ENCODE data around the gene PRUNE2.

PRUNE2 gene

DNA sequence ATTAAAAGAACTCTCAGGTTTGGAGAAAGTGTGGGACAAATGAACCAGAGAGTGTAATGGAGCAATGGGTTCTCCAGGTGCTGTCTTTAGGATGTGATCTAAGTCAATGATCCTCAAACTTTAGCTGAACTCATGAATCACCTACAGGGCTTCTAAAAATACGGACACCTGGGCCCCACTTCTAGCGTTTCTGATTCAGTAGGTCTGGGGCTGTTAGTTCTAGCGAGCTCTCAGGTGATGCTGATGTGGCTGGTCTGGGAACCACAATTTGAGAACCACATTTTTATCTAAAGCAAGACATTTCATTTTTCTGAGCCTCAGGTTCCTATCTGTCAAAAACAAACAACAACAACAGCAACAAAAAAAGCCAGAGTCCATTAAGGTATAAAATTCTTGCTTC, 176.8 kb downstream of the PRUNE2 start:
- WGBS (ENCODE audit: extremely low coverage, insufficient coverage, low lambda C conversion rate) = no CpG with 5 or more reads among the region's 3 CpGs
- Histone ChIP-seq H3K27me3 (ENCODE audit: insufficient read depth, low read length, poor library complexity) (no peaks in the 10 kb centered on the region), H3K4ac (ENCODE audit: low read depth, low read length) (no peak overlapping the region), H2AK5ac (ENCODE audit: low read length) (no peak overlapping the region), H4K5ac (ENCODE audit: low read length) (no peak overlapping the region), H3K18ac (ENCODE audit: low read length) (no peak overlapping the region), H3K4me1 (ENCODE audit: control insufficient read depth, low read depth, low read length) (no peaks in the 10 kb centered on the region), H3K79me2 (ENCODE audit: control insufficient read depth, insufficient read depth, low read length) (no peaks in the 10 kb centered on the region), H2BK5ac (ENCODE audit: low read length) (no peak overlapping the region), H3K9ac (ENCODE audit: low read length) (no peak overlapping the region), H3K27ac (ENCODE audit: low read depth, low read length) (no peak overlapping the region), H4K8ac (ENCODE audit: low read depth, low read length) (no peak overlapping the region), H2BK15ac (replicated peaks; ENCODE audit: low read depth) (no peak overlapping the region), H3K36me3 (ENCODE audit: control insufficient read depth, insufficient read depth, low read length) (no peaks in the 10 kb centered on the region), H3K4me2 (ENCODE audit: low read length) (no peak overlapping the region), H3K56ac (ENCODE audit: low read length) (no peak overlapping the region), H2BK120ac (ENCODE audit: low read depth, low read length) (no peak overlapping the region), H3K79me1 (ENCODE audit: low read length) (no peaks in the 10 kb centered on the region), H3K23ac (ENCODE audit: low read length) (no peak overlapping the region), H3K4me3 (ENCODE audit: low read length) (no peak overlapping the region)
- DNase-seq = no peak

GRCh38 chr9:76725885-76726284, 180.0 kb downstream of the PRUNE2 start:
- Histone ChIP-seq H3K36me3 (ENCODE audit: control insufficient read depth, insufficient read depth, low read length) (no peaks in the 10 kb centered on the region), H4K5ac (ENCODE audit: low read length) (no peak overlapping the region), H3K79me2 (ENCODE audit: control insufficient read depth, insufficient read depth, low read length) (no peaks in the 10 kb centered on the region), H3K4me1 (ENCODE audit: control insufficient read depth, low read depth, low read length) (no peaks in the 10 kb centered on the region), H3K9ac (ENCODE audit: low read length) (no peak overlapping the region), H2BK5ac (ENCODE audit: low read length) (no peak overlapping the region), H2AK5ac (ENCODE audit: low read length) (no peak overlapping the region), H3K23ac (ENCODE audit: low read length) (no peak overlapping the region), H3K4ac (ENCODE audit: low read depth, low read length) (no peak overlapping the region), H3K56ac (ENCODE audit: low read length) (no peak overlapping the region), H3K27me3 (ENCODE audit: insufficient read depth, low read length, poor library complexity) (no peaks in the 10 kb centered on the region), H2BK15ac (replicated peaks; ENCODE audit: low read depth) (no peak overlapping the region), H3K27ac (ENCODE audit: low read depth, low read length) (no peak overlapping the region), H3K18ac (ENCODE audit: low read length) (no peak overlapping the region), H3K79me1 (ENCODE audit: low read length) (no peaks in the 10 kb centered on the region), H4K8ac (ENCODE audit: low read depth, low read length) (no peak overlapping the region), H3K4me2 (ENCODE audit: low read length) (no peak overlapping the region), H3K4me3 (ENCODE audit: low read length) (no peak overlapping the region), H2BK120ac (ENCODE audit: low read depth, low read length) (no peak overlapping the region)
- no peak for DNase-seq
- no CpG with 5 or more reads among the region's 6 CpGs for WGBS (ENCODE audit: extremely low coverage, insufficient coverage, low lambda C conversion rate)

DNA sequence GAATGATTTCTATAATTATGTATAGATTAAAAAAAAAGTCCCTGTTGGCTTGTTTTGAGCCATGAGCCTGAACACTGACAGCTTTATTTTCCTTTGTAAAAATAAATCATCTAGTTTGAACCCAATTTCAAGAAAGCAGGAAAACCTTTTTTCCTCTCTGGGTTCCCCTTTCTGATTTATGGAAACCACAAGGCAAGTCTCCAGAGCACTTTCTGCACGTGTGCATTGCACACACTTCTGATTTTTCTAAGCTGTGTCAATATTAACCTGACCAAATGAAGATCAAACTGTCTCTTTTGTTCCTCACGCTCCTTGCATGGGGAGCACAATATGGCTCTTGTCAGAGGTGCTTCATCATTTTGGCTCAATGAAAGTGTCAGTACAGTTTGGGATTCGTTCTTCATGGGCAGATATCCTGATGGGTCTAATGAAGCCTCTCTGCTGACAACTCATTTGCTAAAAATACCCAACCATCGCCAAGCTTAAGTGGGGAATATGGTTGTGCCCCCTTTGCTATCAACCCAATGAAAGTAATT, 180.8 kb downstream of the PRUNE2 start:
- Histone ChIP-seq H3K9ac (ENCODE audit: low read length) (no peak overlapping the region), H3K23ac (ENCODE audit: low read length) (no peak overlapping the region), H3K36me3 (ENCODE audit: control insufficient read depth, insufficient read depth, low read length) (no peaks in the 10 kb centered on the region), H3K4me2 (ENCODE audit: low read length) (no peak overlapping the region), H2BK15ac (replicated peaks; ENCODE audit: low read depth) (no peak overlapping the region), H4K5ac (ENCODE audit: low read length) (no peak overlapping the region), H3K4me1 (ENCODE audit: control insufficient read depth, low read depth, low read length) (no peaks in the 10 kb centered on the region), H4K8ac (ENCODE audit: low read depth, low read length) (no peak overlapping the region), H3K56ac (ENCODE audit: low read length) (no peak overlapping the region), H3K27ac (ENCODE audit: low read depth, low read length) (no peak overlapping the region), H3K27me3 (ENCODE audit: insufficient read depth, low read length, poor library complexity) (no peaks in the 10 kb centered on the region), H2BK5ac (ENCODE audit: low read length) (no peak overlapping the region), H3K18ac (ENCODE audit: low read length) (no peak overlapping the region), H3K4me3 (ENCODE audit: low read length) (no peak overlapping the region), H2BK120ac (ENCODE audit: low read depth, low read length) (no peak overlapping the region), H3K4ac (ENCODE audit: low read depth, low read length) (no peak overlapping the region), H2AK5ac (ENCODE audit: low read length) (no peak overlapping the region), H3K79me2 (ENCODE audit: control insufficient read depth, insufficient read depth, low read length) (no peaks in the 10 kb centered on the region), H3K79me1 (ENCODE audit: low read length) (no peaks in the 10 kb centered on the region)
- WGBS (ENCODE audit: extremely low coverage, insufficient coverage, low lambda C conversion rate) = no CpG with 5 or more reads among the region's 4 CpGs
- DNase-seq = no peak

- Histone ChIP-seq H2AK5ac (ENCODE audit: low read length) (no peak overlapping the region), H4K8ac (ENCODE audit: low read depth, low read length) (no peak overlapping the region), H3K79me2 (ENCODE audit: control insufficient read depth, insufficient read depth, low read length) (no peaks in the 10 kb centered on the region), H3K9ac (ENCODE audit: low read length) (no peak overlapping the region), H3K4me1 (ENCODE audit: control insufficient read depth, low read depth, low read length) (peaks cover 2% of the 10 kb centered on the region), H3K56ac (ENCODE audit: low read length) (no peak overlapping the region), H3K18ac (ENCODE audit: low read length) (no peak overlapping the region), H2BK15ac (replicated peaks; ENCODE audit: low read depth) (no peak overlapping the region), H3K36me3 (ENCODE audit: control insufficient read depth, insufficient read depth, low read length) (no peaks in the 10 kb centered on the region), H2BK5ac (ENCODE audit: low read length) (no peak overlapping the region), H3K4me2 (ENCODE audit: low read length) (no peak overlapping the region), H2BK120ac (ENCODE audit: low read depth, low read length) (no peak overlapping the region), H3K27me3 (ENCODE audit: insufficient read depth, low read length, poor library complexity) (no peaks in the 10 kb centered on the region), H3K79me1 (ENCODE audit: low read length) (no peaks in the 10 kb centered on the region), H3K23ac (ENCODE audit: low read length) (no peak overlapping the region), H4K5ac (ENCODE audit: low read length) (no peak overlapping the region), H3K4me3 (ENCODE audit: low read length) (no peak overlapping the region), H3K4ac (ENCODE audit: low read depth, low read length) (no peak overlapping the region), H3K27ac (ENCODE audit: low read depth, low read length) (no peak overlapping the region)
- DNase-seq = no peak
- WGBS (ENCODE audit: extremely low coverage, insufficient coverage, low lambda C conversion rate) = no CpG with 5 or more reads among the region's 3 CpGs
Observed at GRCh38 chr9:76720245-76720644, 185.7 kb downstream of the PRUNE2 start.

GRCh38 chr9:76718166-76718565, 187.7 kb downstream of the PRUNE2 start:
- Histone ChIP-seq H3K79me1 (ENCODE audit: low read length) (no peaks in the 10 kb centered on the region), H3K4ac (ENCODE audit: low read depth, low read length) (no peak overlapping the region), H3K27me3 (ENCODE audit: insufficient read depth, low read length, poor library complexity) (no peaks in the 10 kb centered on the region), H3K4me1 (ENCODE audit: control insufficient read depth, low read depth, low read length) (peaks cover 2% of the 10 kb centered on the region), H4K5ac (ENCODE audit: low read length) (no peak overlapping the region), H2BK5ac (ENCODE audit: low read length) (no peak overlapping the region), H2AK5ac (ENCODE audit: low read length) (no peak overlapping the region), H3K4me2 (ENCODE audit: low read length) (no peak overlapping the region), H3K79me2 (ENCODE audit: control insufficient read depth, insufficient read depth, low read length) (no peaks in the 10 kb centered on the region), H3K9ac (ENCODE audit: low read length) (no peak overlapping the region), H4K8ac (ENCODE audit: low read depth, low read length) (no peak overlapping the region), H3K36me3 (ENCODE audit: control insufficient read depth, insufficient read depth, low read length) (no peaks in the 10 kb centered on the region), H3K27ac (ENCODE audit: low read depth, low read length) (no peak overlapping the region), H2BK120ac (ENCODE audit: low read depth, low read length) (no peak overlapping the region), H3K18ac (ENCODE audit: low read length) (no peak overlapping the region), H3K23ac (ENCODE audit: low read length) (no peak overlapping the region), H2BK15ac (replicated peaks; ENCODE audit: low read depth) (no peak overlapping the region), H3K56ac (ENCODE audit: low read length) (no peak overlapping the region), H3K4me3 (ENCODE audit: low read length) (no peak overlapping the region)
- DNase-seq = peak; percentile 74
- WGBS (ENCODE audit: extremely low coverage, insufficient coverage, low lambda C conversion rate) = no CpG with 5 or more reads among the region's 4 CpGs

DNA sequence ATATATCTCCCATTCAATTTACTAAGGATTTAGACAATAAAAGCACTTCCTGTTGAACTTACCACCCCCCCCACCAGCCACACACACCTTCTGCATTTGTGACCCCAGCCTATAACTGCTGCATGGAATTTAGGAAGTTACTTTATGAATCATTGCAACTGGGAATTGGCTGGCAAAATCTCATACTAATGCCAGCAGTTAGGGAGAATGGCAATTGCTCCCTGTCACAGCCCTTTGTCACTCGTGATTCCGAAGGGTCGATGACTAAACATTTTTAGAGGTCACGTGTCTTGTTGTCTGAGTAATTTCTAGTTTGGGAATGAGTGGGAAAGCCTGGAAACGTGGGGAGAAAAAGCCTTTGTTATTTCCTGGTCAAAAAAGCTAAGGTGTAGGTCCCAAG, 188.3 kb downstream of the PRUNE2 start:
- no peaks in the 10 kb centered on the region for H3K79me1 ChIP-seq (ENCODE audit: low read length)
- H3K27me3 ChIP-seq (ENCODE audit: insufficient read depth, low read length, poor library complexity) = no peaks in the 10 kb centered on the region
- no peak overlapping the region for H2AK5ac ChIP-seq (ENCODE audit: low read length)
- H3K4me3 ChIP-seq (ENCODE audit: low read length) = no peak overlapping the region
- no CpG with 5 or more reads among the region's 5 CpGs for WGBS (ENCODE audit: extremely low coverage, insufficient coverage, low lambda C conversion rate)
- no peak overlapping the region for H3K9ac ChIP-seq (ENCODE audit: low read length)
- no peak overlapping the region for H3K4ac ChIP-seq (ENCODE audit: low read depth, low read length)
- H3K4me2 ChIP-seq (ENCODE audit: low read length) = no peak overlapping the region
- no peak for DNase-seq
- no peak overlapping the region for H3K27ac ChIP-seq (ENCODE audit: low read depth, low read length)
- peak overlapping the region; percentile 8 for H2BK15ac ChIP-seq (replicated peaks; ENCODE audit: low read depth)
- no peaks in the 10 kb centered on the region for H3K36me3 ChIP-seq (ENCODE audit: control insufficient read depth, insufficient read depth, low read length)
- no peak overlapping the region for H4K8ac ChIP-seq (ENCODE audit: low read depth, low read length)
- no peak overlapping the region for H3K23ac ChIP-seq (ENCODE audit: low read length)
- H2BK120ac ChIP-seq (ENCODE audit: low read depth, low read length) = no peak overlapping the region
- H3K79me2 ChIP-seq (ENCODE audit: control insufficient read depth, insufficient read depth, low read length) = no peaks in the 10 kb centered on the region
- H2BK5ac ChIP-seq (ENCODE audit: low read length) = no peak overlapping the region
- peaks cover 2% of the 10 kb centered on the region for H3K4me1 ChIP-seq (ENCODE audit: control insufficient read depth, low read depth, low read length)
- no peak overlapping the region for H3K56ac ChIP-seq (ENCODE audit: low read length)
- H4K5ac ChIP-seq (ENCODE audit: low read length) = no peak overlapping the region
- no peak overlapping the region for H3K18ac ChIP-seq (ENCODE audit: low read length)
